ENCODE data around the gene ESCO1. TPM values are rescaled to one million over a fixed set of nuclear protein-coding genes. Genes with fewer than 3 reads are reported as not detected.
A peak's percentile ranks its signal among the peaks of the same experiment; 100 is the strongest.

The ESCO1 gene
- total and polyA plus RNA-seq, 2 of the 13 experiments (the other 11 are each of a cell fraction or from before 2014, with no cell fraction given): 6.3 to 19.4 TPM

- TF ChIP-seq ZNF841 (CRISPR knock-in tag; IDR thresholded peaks at IDR 0.05; ENCODE audit: borderline replicate concordance) (no peak), TBX2 (CRISPR knock-in tag; IDR thresholded peaks at IDR 0.05; ENCODE audit: borderline replicate concordance) (no peak), ATRX (CRISPR knock-in tag; IDR thresholded peaks at IDR 0.05; ENCODE audit: borderline replicate concordance) (no peak), RXRB (CRISPR knock-in tag; IDR thresholded peaks at IDR 0.05; ENCODE audit: borderline replicate concordance) (no peak), ZNF530 (CRISPR knock-in tag; IDR thresholded peaks at IDR 0.05; ENCODE audit: low read depth) (no peak), ZNF432 (CRISPR knock-in tag; IDR thresholded peaks at IDR 0.05; ENCODE audit: borderline replicate concordance) (no peak), STAG1 (CRISPR knock-in tag; IDR thresholded peaks at IDR 0.05) (no peak), KDM1A (CRISPR knock-in tag; IDR thresholded peaks at IDR 0.05) (no peak), NCOA5 (CRISPR knock-in tag; IDR thresholded peaks at IDR 0.05) (no peak), REST (IDR thresholded peaks at IDR 0.05; ENCODE audit: borderline replicate concordance in 1 of 2, low read depth in 1 of 2, low read length in 2 of 2) (0 out of 4 replicates have a peak, but pooled peaks of 1 of the 2 experiments have one; percentile 11), ZNF550 (CRISPR knock-in tag; IDR thresholded peaks at IDR 0.05; ENCODE audit: borderline replicate concordance) (no peak), KLF16 (CRISPR knock-in tag; IDR thresholded peaks at IDR 0.05) (no peak), MAF1 (CRISPR knock-in tag; IDR thresholded peaks at IDR 0.05; ENCODE audit: borderline replicate concordance) (no peak), ZNF234 (CRISPR knock-in tag; conservative IDR thresholded peaks at IDR 0.05) (no peak), ZNF12 (CRISPR knock-in tag; IDR thresholded peaks at IDR 0.05) (no peak), ZC3H4 (CRISPR knock-in tag; IDR thresholded peaks at IDR 0.05; ENCODE audit: borderline replicate concordance) (no peak), CEBPB (IDR thresholded peaks at IDR 0.05; ENCODE audit: borderline replicate concordance, low read depth, low read length) (0 out of 2 replicates have a peak, but pooled peaks have one; percentile 40), SIX4 (CRISPR knock-in tag; IDR thresholded peaks at IDR 0.05) (no peak), ZNF260 (CRISPR knock-in tag; IDR thresholded peaks at IDR 0.05; ENCODE audit: borderline replicate concordance, low read depth) (no peak), ARID5B (CRISPR knock-in tag; IDR thresholded peaks at IDR 0.05) (peak; percentile 20; the same call in 1 of the 2 replicates)
These were observed 1.5 kb downstream of the ESCO1 start (continued) for GRCh38 chr18:21598726-21599584.
